Body of pancreas (tissue), 4 donors: ENCODE data around the gene FGFR3.

Source experiments
- CTCF ChIP-seq, 7 experiments: fragments of 450-650 bp in 4 of 7; fragments of 200-600 bp in 3 of 7; sonication (generic) in 3 of 7; IDR thresholded peaks; one replicate each; pipeline ENCODE4 v1.5.1; 2016 to 2019; ENCODE audit warnings: antibody characterized with exemption in 7 of 7
- POLR2A ChIP-seq, 3 donors: fragments of 450-650 bp; IDR thresholded peaks; one replicate each; pipeline ENCODE4 v1.6.1; 2016; ENCODE audit warnings: antibody characterized with exemption in 3 of 3, mild to moderate bottlenecking in 2 of 3

GRCh38 chr4:1854752-1855151 lies 61.7 kb downstream of the FGFR3 start:
- TF ChIP-seq CTCF (IDR thresholded peaks at IDR 0.05) (no peak), POLR2A (IDR thresholded peaks at IDR 0.05) (no peak)
